ENCODE results near the gene HES4. TPM values are rescaled to one million over a fixed set of nuclear protein-coding genes. Genes with fewer than 3 reads are reported as not detected.
"Not testable (repeated sequence)": the region's sequence is repeated elsewhere in the genome, so short reads cannot be mapped to it uniquely, and the experiment has no call there.

Gene HES4
- total and polyA plus RNA-seq, 2 of the 13 experiments (the other 11 are each of a cell fraction or from before 2014, with no cell fraction given) = 8.8 to 10.6 TPM

- Histone ChIP-seq H3K36me3 (replicated peaks in 1 of 2; ENCODE audit: control insufficient read depth in 1 of 2, insufficient read depth in 2 of 2, low read length in 2 of 2) (no peaks in the 10 kb centered on the region), H4K20me1 (ENCODE audit: insufficient read depth, low read length) (no peaks in the 10 kb centered on the region), H2AFZ (ENCODE audit: low read length) (no peak overlapping the region), H3K4me3 (replicated peaks in 1 of 3; ENCODE audit: insufficient read depth in 1 of 3, low read depth in 2 of 3, low read length in 3 of 3) (no peak overlapping the region), H3K27me3 (ENCODE audit: control insufficient read depth in 1 of 2, insufficient read depth in 2 of 2, low read length in 2 of 2) (no peaks in the 10 kb centered on the region; a peak in 1 of 5 replicates), H3K9me3 (ENCODE audit: low read length) (no peaks in the 10 kb centered on the region), H3K9ac (ENCODE audit: insufficient read depth, low read depth, low read length) (no peak overlapping the region), H3K79me2 (ENCODE audit: insufficient read depth, low read length) (no peaks in the 10 kb centered on the region), H3K4me2 (ENCODE audit: low read depth, low read length) (no peak overlapping the region), H3K27ac (ENCODE audit: extremely low read length, insufficient read depth, low read length) (no peak overlapping the region), H3K4me1 (ENCODE audit: insufficient read depth, low read length) (peaks cover 37% of the 10 kb centered on the region)
- DNase-seq (ENCODE audit: low spot score) = no peak
- ATAC-seq = no peak
- ChIA-PET CTCF (ENCODE audit: low intra/inter-chr PET ratio, low total read pairs) (no interaction called here), POLR2A (no interaction called here)
- TF ChIP-seq ZNF263 (CRISPR knock-in tag; IDR thresholded peaks at IDR 0.05) = no peak
- TF ChIP-seq ZNF678 (CRISPR knock-in tag; IDR thresholded peaks at IDR 0.05) = no peak
- TF ChIP-seq ZNF253 (CRISPR knock-in tag; IDR thresholded peaks at IDR 0.05; ENCODE audit: borderline replicate concordance) = no peak
- peak; percentile 70 for TF ChIP-seq ZMYM3 (CRISPR knock-in tag; IDR thresholded peaks at IDR 0.05)
- 66% methylated on average over 14 of the region's 14 CpGs for WGBS (ENCODE audit: low lambda C conversion rate)
- BruUV-seq (replicated peaks) = no TSS peak
- intact Hi-C loops (cut with micrococcal nuclease; ENCODE audit: unreplicated experiment) = loop anchor here (5.0 kb wide), 1 partner anchor 46 kb away; no protein-coding TSS in a partner anchor
- no peak for FAIRE-seq
- in situ Hi-C loops (cut with HindIII; ENCODE audit: extremely low pct_ligation_motif_present, low pct_unique_long_range_greater_than_20kb) = no loop called here
These were observed 11.6 kb upstream of the HES4 start for GRCh38 chr1:1011396-1011949.

- H4K20me1 ChIP-seq (ENCODE audit: insufficient read depth, low read length); POLR2A ChIA-PET; H3K27me3 ChIP-seq (ENCODE audit: control insufficient read depth in 1 of 2, insufficient read depth in 2 of 2, low read length in 2 of 2); H3K4me2 ChIP-seq (ENCODE audit: low read depth, low read length); CTCF ChIA-PET (ENCODE audit: low intra/inter-chr PET ratio, low total read pairs); DNase-seq (ENCODE audit: low spot score); H2AFZ ChIP-seq (ENCODE audit: low read length); H3K9me3 ChIP-seq (ENCODE audit: low read length); ATAC-seq; H3K9ac ChIP-seq (ENCODE audit: insufficient read depth, low read depth, low read length); H3K79me2 ChIP-seq (ENCODE audit: insufficient read depth, low read length); H3K27ac ChIP-seq (ENCODE audit: extremely low read length, insufficient read depth, low read length); BruUV-seq (replicated peaks); FAIRE-seq; in situ Hi-C loops (cut with HindIII; ENCODE audit: extremely low pct_ligation_motif_present, low pct_unique_long_range_greater_than_20kb); H3K36me3 ChIP-seq (replicated peaks in 1 of 2; ENCODE audit: control insufficient read depth in 1 of 2, insufficient read depth in 2 of 2, low read length in 2 of 2); H3K4me3 ChIP-seq (replicated peaks in 1 of 3; ENCODE audit: insufficient read depth in 1 of 3, low read depth in 2 of 3, low read length in 3 of 3): not testable (repeated sequence)
- WGBS (ENCODE audit: low lambda C conversion rate) = 61% methylated on average over 8 of the region's 8 CpGs
- intact Hi-C loops (cut with micrococcal nuclease; ENCODE audit: unreplicated experiment) = loop anchor here (5.0 kb wide), 1 partner anchor 47 kb away; no protein-coding TSS in a partner anchor
- H3K4me1 ChIP-seq (ENCODE audit: insufficient read depth, low read length) = peaks cover 38% of the 10 kb centered on the region
These were observed 10.2 kb upstream of the HES4 start for GRCh38 chr1:1010131-1010530.

Measured in HepG2 (cell line).